ENCODE measurements around the gene PYCARD.
"Not testable (repeated sequence)": the region's sequence is repeated elsewhere in the genome, so short reads cannot be mapped to it uniquely, and the experiment has no call there.

The PYCARD gene

DNA sequence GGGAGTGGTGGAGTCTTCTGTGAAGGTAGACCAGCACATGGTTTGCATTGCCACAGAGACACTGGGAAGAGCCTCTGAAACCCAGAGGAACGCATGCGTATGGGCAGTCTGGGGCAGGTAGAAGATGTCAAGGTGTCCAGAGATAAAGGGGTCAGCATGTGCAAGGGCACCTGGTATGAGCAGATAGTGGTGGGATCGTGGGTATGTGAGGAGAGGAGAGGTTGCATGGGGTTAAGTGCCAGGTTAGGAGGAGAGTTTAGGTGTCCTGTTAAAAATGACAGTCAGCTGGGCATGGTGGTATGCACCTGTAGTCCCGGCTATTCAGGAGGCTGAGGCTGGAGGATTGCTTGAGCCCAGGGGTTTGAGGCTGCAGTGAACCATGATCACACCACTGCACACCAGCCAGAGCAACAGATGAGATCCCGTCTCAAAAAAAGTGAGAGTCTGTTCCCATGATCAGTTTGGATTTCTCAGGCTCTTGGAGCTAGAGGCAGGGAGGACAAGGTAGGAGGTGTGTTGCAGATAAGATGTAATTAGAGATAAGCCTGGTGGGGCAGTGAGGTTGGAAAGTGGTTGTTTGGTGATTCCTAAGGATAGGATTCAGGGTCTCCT is 3.0 kb downstream of the PYCARD start:
- no peak overlapping the region for H3K4me3 ChIP-seq (ENCODE audit: low read depth, low read length)
- TF ChIP-seq, protein P1, sequence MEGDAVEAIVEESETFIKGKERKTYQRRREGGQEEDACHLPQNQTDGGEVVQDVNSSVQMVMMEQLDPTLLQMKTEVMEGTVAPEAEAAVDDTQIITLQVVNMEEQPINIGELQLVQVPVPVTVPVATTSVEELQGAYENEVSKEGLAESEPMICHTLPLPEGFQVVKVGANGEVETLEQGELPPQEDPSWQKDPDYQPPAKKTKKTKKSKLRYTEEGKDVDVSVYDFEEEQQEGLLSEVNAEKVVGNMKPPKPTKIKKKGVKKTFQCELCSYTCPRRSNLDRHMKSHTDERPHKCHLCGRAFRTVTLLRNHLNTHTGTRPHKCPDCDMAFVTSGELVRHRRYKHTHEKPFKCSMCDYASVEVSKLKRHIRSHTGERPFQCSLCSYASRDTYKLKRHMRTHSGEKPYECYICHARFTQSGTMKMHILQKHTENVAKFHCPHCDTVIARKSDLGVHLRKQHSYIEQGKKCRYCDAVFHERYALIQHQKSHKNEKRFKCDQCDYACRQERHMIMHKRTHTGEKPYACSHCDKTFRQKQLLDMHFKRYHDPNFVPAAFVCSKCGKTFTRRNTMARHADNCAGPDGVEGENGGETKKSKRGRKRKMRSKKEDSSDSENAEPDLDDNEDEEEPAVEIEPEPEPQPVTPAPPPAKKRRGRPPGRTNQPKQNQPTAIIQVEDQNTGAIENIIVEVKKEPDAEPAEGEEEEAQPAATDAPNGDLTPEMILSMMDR (IDR thresholded peaks at IDR 0.05; ENCODE audit: low read depth, low read length) = no peak

DNA sequence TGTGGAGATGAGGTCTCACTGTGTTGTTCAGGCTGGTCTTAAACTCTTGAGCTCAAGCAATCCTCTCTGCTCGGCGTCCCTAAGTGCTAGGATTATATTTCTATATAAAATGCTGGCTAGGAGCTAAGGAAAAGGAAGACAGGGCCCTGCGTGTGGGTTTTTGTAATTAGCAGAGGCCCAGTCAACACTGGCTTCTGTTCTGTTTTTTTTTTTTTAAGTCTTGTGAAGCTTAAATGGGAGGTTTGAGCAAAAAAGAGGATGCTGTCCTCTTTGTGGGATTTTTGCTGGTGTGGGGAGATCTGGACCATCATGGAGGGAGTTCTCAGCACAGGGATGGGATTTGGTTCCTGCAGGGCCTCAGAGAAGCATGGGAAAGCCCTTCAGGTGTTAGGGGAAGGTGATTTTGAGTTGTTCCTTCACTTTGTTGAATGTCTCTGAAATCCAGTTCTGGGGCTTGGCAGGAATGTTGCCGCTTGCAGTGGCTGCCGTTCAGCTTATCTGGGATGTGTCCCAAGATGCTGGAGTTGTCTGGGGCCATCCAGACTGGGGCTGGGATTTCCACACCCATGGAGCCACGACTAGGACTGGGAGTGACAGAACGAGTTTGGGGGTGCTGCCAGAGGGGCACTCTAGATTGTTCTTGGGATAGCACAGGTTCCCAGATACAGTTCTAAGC is 4.2 kb downstream of the PYCARD start:
- H3K4me3 ChIP-seq (ENCODE audit: low read depth, low read length) = no peak overlapping the region
- TF ChIP-seq, protein P1 (IDR thresholded peaks at IDR 0.05; ENCODE audit: low read depth, low read length) = no peak

DNA sequence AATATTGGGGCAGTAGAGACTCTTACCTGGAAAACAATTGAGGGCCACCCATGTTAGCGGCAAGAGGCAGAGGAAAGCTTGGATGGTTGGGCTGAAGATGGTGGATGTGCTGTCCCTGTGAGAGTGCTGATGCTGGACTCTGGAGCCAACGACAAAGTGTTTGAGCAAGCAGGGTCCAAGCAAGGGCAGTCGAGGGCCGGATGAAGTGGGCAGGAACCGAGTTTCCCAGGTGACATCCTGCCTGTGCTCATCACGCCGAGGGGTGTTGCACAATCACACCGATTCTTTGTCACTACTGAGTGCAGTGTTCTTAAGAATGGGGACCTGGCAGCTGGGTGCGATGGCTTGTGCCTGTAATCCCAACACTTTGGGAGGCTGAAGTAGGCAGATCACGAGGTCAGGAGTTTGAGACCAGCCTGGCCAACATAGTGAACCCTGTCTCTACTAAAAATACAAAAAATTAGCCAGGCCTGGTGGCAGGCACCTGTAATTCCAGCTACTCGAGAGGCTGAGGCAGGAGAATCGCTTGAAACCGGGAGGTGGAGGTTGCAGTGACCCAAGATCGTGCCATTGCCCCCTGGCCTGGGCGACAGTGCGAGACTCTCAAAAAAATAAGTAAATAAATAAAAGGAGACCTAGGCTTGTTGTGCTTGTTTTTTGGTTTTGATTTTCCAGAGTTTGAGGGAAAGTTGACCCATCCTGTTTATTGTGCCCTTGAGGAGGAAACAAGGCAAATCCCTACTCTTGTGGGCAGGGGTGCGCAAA is 6.1 kb downstream of the PYCARD start:
- H3K4me3 ChIP-seq (ENCODE audit: low read depth, low read length) = no peak overlapping the region
- TF ChIP-seq, protein P1 (IDR thresholded peaks at IDR 0.05; ENCODE audit: low read depth, low read length) = no peak

DNA sequence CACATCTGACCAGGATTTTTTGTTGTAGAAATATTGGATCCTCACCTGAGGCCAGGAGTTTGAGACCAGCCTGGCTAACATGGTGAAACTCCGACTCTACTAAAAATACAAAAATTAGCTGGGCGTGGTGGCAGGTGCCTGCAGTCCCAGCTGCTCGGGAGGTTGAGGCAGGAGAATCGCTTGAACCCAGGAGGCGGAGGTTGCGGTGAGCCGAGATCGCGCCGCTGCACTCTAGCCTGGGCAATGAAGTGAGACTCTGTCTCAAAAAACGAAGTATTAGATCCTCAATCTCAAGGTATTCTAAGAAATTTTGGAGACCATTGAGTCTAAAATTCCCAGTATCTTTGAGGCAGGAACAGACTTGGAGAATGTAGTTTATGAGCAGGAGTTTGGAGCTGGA is 6.7 kb downstream of the PYCARD start:
- not testable (repeated sequence) for H3K4me3 ChIP-seq (ENCODE audit: low read depth, low read length)

DNA sequence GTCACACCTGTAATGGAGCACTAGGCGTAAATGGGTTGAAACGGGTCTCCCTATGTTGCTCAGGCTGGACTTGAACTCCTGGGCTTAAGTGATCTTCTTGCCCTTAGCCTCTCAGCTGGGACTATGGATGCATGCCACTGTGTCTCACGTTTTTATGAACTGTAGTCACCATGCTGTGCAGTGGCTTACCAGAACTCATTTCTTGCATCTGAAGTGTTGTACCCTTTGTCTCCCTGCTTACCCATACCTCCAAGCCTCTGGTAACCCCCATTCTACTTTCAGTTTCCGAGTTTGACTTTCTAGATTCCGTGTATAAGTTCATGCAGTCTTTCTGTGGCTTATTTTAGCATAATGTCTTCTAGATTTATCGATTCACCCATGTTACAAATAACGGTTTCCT is 7.7 kb downstream of the PYCARD start:
- H3K4me3 ChIP-seq (ENCODE audit: low read depth, low read length) = no peak overlapping the region
- TF ChIP-seq, protein P1 (IDR thresholded peaks at IDR 0.05; ENCODE audit: low read depth, low read length) = no peak

DNA sequence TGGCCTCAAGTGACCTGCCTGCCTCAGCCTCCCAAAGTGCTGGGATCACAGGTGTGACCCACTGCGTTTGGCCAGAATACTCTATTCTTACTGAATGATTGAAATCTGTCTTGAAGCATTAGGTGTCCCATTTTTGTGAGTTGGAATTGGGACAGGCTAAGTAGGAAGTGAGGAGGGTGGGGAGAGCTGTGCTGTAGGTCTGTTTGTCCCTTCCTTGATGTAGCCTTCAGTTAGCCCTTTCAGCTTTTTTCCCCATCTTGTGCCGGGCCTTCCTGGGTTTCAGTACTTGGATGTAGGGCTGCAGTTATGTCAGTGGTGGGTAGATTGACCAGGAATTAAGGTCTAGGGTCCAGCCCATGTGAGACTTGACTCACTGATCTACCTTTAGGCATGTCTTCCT is 8.7 kb downstream of the PYCARD start:
- no peak overlapping the region for H3K4me3 ChIP-seq (ENCODE audit: low read depth, low read length)
- TF ChIP-seq, protein P1 (IDR thresholded peaks at IDR 0.05; ENCODE audit: low read depth, low read length) = no peak

DNA sequence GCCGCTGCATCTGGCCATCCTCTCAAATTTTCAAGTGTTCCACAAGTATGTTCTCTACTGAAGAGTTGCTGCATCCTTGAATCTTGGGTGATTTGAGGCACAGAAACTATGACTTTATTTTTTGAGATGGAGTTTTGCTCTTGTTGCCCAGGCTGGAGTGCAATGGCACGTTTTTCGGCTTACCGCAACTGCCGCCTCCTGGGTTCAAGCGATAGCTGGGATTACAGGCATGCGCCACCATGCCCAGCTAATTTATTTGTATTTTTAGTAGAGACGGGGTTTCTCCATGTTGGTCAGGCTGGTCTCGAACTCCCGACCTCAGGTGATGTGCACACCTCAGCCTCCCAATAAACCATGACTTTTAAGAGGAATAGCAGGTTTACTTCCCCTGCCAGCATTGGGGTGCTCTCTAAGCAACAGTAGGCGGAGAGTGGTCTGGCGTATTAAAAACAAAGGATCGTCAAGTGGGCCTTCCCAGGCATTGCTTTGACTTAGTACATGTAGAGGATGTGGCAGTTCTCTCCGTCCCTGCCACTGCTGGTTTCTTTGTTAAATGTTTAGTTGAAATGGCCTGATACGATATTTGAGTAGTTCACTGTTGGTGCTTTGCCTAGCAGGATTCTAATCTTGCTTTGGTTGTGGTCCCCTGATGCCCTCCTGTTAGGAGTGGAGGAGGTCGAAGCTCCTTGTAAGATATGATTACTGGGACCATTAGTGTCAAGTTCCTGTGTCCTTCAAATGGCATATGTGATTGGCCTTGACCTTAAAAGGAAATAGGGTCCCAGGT is 9.5 kb downstream of the PYCARD start:
- H3K4me3 ChIP-seq (ENCODE audit: low read depth, low read length) = no peak overlapping the region
- TF ChIP-seq, protein P1 (IDR thresholded peaks at IDR 0.05; ENCODE audit: low read depth, low read length) = no peak
